AG09319 (cell line): Measurements from ENCODE around the gene BORCS5.
A peak's percentile ranks its signal among the peaks of the same experiment; 100 is the strongest.

ENCODE experiments used
- DNase-seq: peaks from one replicate; pipeline ENCODE4 v3.0.0-alpha.2; 2010; ENCODE audit warnings: low read depth; ENCODE audit errors: extremely low read depth
- CTCF ChIP-seq: IDR thresholded peaks from 2 replicates; pipeline ENCODE4 v1.5.1; 2011; ENCODE audit warnings: low read depth, mild to moderate bottlenecking, inconsistent platforms, low read length, moderate library complexity

BORCS5 gene

GRCh38 chr12:12327802-12328201 lies 29.1 kb upstream of the BORCS5 start:
- peak; percentile 64 for TF ChIP-seq CTCF
- DNase-seq: no peak

- DNase-seq: no peak
- TF ChIP-seq CTCF: no peak
Measured at GRCh38 chr12:12331244-12331771, 25.6 kb upstream of the BORCS5 start.

- TF ChIP-seq CTCF: no peak
- DNase-seq: no peak
Measured at GRCh38 chr12:12331896-12332295, 25.0 kb upstream of the BORCS5 start.

GRCh38 chr12:12333407-12334366 lies 23.2 kb upstream of the BORCS5 start:
- DNase-seq: no peak
- no peak for TF ChIP-seq CTCF

- DNase-seq: no peak
- peak; percentile 69 for TF ChIP-seq CTCF
Measured at GRCh38 chr12:12334367-12335040, 22.4 kb upstream of the BORCS5 start.

- no peak for DNase-seq
- no peak for TF ChIP-seq CTCF
Measured at GRCh38 chr12:12336049-12336411, 20.8 kb upstream of the BORCS5 start.

GRCh38 chr12:12336511-12336910 lies 20.4 kb upstream of the BORCS5 start:
- TF ChIP-seq CTCF: no peak
- DNase-seq: no peak
